ENCODE results near the gene GSE1. TPM values are rescaled to one million over a fixed set of nuclear protein-coding genes. Genes with fewer than 3 reads are reported as not detected.

The GSE1 gene
- total RNA-seq, 1 donor: 23.1 TPM

DNA sequence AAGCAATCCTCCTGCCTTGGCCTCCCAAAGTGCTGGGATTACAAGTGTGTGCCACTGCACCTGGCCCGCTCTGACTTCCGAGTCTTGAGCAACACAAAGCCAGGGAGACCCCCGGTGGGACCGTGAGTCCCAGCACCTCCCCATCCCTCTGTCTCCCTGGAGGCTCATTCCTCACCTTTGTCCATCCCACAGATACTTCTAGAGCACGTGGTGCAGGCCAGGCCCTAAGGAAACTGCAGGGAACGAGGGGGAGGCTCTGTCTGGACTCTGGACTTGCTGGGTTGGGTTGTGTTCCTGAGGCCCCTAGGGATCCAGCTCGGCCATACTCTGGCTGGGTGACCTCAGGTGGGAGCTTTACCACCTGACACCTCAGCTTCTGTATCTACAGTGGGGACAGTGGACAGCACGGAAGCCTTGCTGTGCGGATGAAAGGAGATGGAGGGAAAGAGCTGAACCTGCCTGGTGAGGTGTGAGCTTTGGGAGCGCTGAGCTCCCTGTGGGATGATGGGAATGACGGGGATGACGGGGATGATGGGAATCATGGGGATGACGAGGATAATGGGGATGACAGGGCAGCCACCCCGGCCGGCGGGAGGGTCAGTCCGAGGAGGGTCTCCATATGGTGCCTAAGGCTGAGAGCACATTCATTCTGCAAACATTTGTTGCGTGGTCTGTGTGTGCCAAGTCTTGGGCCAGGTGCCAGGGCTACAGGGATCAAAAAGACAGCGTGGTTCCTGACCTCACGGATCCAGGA lies 111.2 kb downstream of the GSE1 start:
- H3K4me3 ChIP-seq (ENCODE audit: low read depth, low read length): no peak overlapping the region
- DNase-seq (ENCODE audit: low read depth): no peak
- no peak for TF ChIP-seq CTCF (IDR thresholded peaks at IDR 0.05; ENCODE audit: insufficient read depth, low read length)

GRCh38 chr16:85724936-85725335 lies 111.8 kb downstream of the GSE1 start:
- H3K4me3 ChIP-seq (ENCODE audit: low read depth, low read length): no peak overlapping the region
- TF ChIP-seq CTCF (IDR thresholded peaks at IDR 0.05; ENCODE audit: insufficient read depth, low read length): no peak
- DNase-seq (ENCODE audit: low read depth): no peak

Small RNAs within 50 kb of the gene (small RNA-seq; reads per million reads assigned to genes)
- not detected for gene RN7SL381P

Other genes starting within 250 kb of the GSE1 start
- 0.08 and 19.1 TPM in 2 replicates for gene GINS2, start 75.6 kb downstream of the GSE1 start, total RNA-seq (ENCODE audit: low replicate concordance)
- 0.81 and 12.0 TPM in 2 replicates for gene C16orf74, start 137.8 kb downstream of the GSE1 start, total RNA-seq (ENCODE audit: low replicate concordance)
- 18.6 and 23.8 TPM in 2 replicates for gene EMC8, start 186.2 kb downstream of the GSE1 start, total RNA-seq (ENCODE audit: low replicate concordance)
- 348 and 421 TPM in 2 replicates for gene COX4I1, start 186.4 kb downstream of the GSE1 start, total RNA-seq (ENCODE audit: low replicate concordance)